ENCODE results near the gene TJP1. TPM values are rescaled to one million over a fixed set of nuclear protein-coding genes. Genes with fewer than 3 reads are reported as not detected.

Gene TJP1
- total RNA-seq, 4 donors from 2014 or later, result 74.1 to 91.0 (median 81.0) TPM

GRCh38 chr15:29825227-29825626, 3.0 kb upstream of the TJP1 start:
- Histone ChIP-seq H3K9me3 (no peaks in the 10 kb centered on the region), H3K4me3 (no peak overlapping the region), H3K36me3 (no peaks in the 10 kb centered on the region), H3K27me3 (no peaks in the 10 kb centered on the region), H3K27ac (no peak overlapping the region), H3K4me1 (peaks cover 17% of the 10 kb centered on the region)
- DNase-seq (ENCODE audit: low spot score in 2 of 2), result no peak
- 41% methylated on average over 3 of the region's 3 CpGs for WGBS
- TF ChIP-seq CTCF (IDR thresholded peaks at IDR 0.05) (no peak), EP300 (IDR thresholded peaks at IDR 0.05) (no peak), POLR2AphosphoS5 (IDR thresholded peaks at IDR 0.05) (no peak), POLR2A (IDR thresholded peaks at IDR 0.05) (no peak)

GRCh38 chr15:29822684-29823459, 604 bp upstream of the TJP1 start:
- TF ChIP-seq POLR2A (IDR thresholded peaks at IDR 0.05) (peak in 1 of 2 donors; percentile 18), CTCF (IDR thresholded peaks at IDR 0.05) (no peak), POLR2AphosphoS5 (IDR thresholded peaks at IDR 0.05) (peak in 1 of 3 donors; percentile 79)
- WGBS, result 16% methylated on average over 17 of the region's 31 CpGs
- no peaks in the 10 kb centered on the region for H3K36me3 ChIP-seq
- DNase-seq (ENCODE audit: low spot score in 2 of 2), result peak; percentile 83 to 84
- H3K9me3 ChIP-seq, result no peaks in the 10 kb centered on the region
- H3K4me1 ChIP-seq, result peaks cover 26% of the 10 kb centered on the region
- peak overlapping the region; percentile 98 for H3K27ac ChIP-seq
- H3K4me3 ChIP-seq, result peak overlapping the region; percentile 80
- H3K27me3 ChIP-seq, result no peaks in the 10 kb centered on the region

- 5% methylated on average over 10 of the region's 79 CpGs for WGBS
- Histone ChIP-seq H3K36me3 (no peaks in the 10 kb centered on the region), H3K4me1 (peaks cover 26% of the 10 kb centered on the region), H3K27ac (peak overlapping the region; percentile 98), H3K4me3 (peak overlapping the region; percentile 80), H3K27me3 (no peaks in the 10 kb centered on the region), H3K9me3 (no peaks in the 10 kb centered on the region)
- DNase-seq (ENCODE audit: low spot score in 2 of 2), result peak; percentile 83 to 85
- peak in 1 of 3 donors; percentile 20 for TF ChIP-seq POLR2AphosphoS5 (IDR thresholded peaks at IDR 0.05)
- peak in 1 of 2 donors; percentile 27 for TF ChIP-seq CTCF (IDR thresholded peaks at IDR 0.05)
- TF ChIP-seq POLR2A (IDR thresholded peaks at IDR 0.05), result no peak
Measured at GRCh38 chr15:29821416-29822099, 710 bp downstream of the TJP1 start.

GRCh38 chr15:29820394-29821154, 1.7 kb downstream of the TJP1 start:
- Histone ChIP-seq H3K27ac (no peak overlapping the region), H3K4me1 (peaks cover 31% of the 10 kb centered on the region), H3K4me3 (peak overlapping the region; percentile 80), H3K27me3 (no peaks in the 10 kb centered on the region), H3K9me3 (no peaks in the 10 kb centered on the region), H3K36me3 (no peaks in the 10 kb centered on the region)
- DNase-seq (ENCODE audit: low spot score in 2 of 2), result no peak
- 49% methylated on average over 9 of the region's 9 CpGs for WGBS
- TF ChIP-seq POLR2A (IDR thresholded peaks at IDR 0.05) (no peak), CTCF (IDR thresholded peaks at IDR 0.05) (no peak), POLR2AphosphoS5 (IDR thresholded peaks at IDR 0.05) (no peak), EP300 (IDR thresholded peaks at IDR 0.05) (no peak)

Data from suprapubic skin (tissue), 4 donors.